ENCODE data around the gene FAM170B.

FAM170B gene

GRCh38 chr10:49169776-49170175 lies 36.0 kb upstream of the FAM170B start:
- no peak for DNase-seq (ENCODE audit: low read depth, low spot score)

GRCh38 chr10:49168831-49169500 lies 35.1 kb upstream of the FAM170B start:
- no peak for DNase-seq (ENCODE audit: low read depth, low spot score)

- DNase-seq (ENCODE audit: low read depth, low spot score): no peak
These were observed 34.3 kb upstream of the FAM170B start for GRCh38 chr10:49168171-49168540.

- no peak for DNase-seq (ENCODE audit: low read depth, low spot score)
These were observed 33.8 kb upstream of the FAM170B start for GRCh38 chr10:49167425-49168170.

- DNase-seq (ENCODE audit: low read depth, low spot score): no peak
These were observed 32.9 kb upstream of the FAM170B start for GRCh38 chr10:49166484-49167400.

- DNase-seq (ENCODE audit: low read depth, low spot score): no peak
These were observed 32.1 kb upstream of the FAM170B start for GRCh38 chr10:49165821-49166483.

- no peak for DNase-seq (ENCODE audit: low read depth, low spot score)
These were observed 31.4 kb upstream of the FAM170B start for GRCh38 chr10:49165259-49165658.

- peak; percentile 40 for DNase-seq (ENCODE audit: low read depth, low spot score)
These were observed 30.9 kb upstream of the FAM170B start for GRCh38 chr10:49164559-49165188.

- DNase-seq (ENCODE audit: low read depth, low spot score): no peak
These were observed 29.9 kb upstream of the FAM170B start for GRCh38 chr10:49163741-49164140.

GRCh38 chr10:49162761-49163310 lies 29.0 kb upstream of the FAM170B start:
- no peak for DNase-seq (ENCODE audit: low read depth, low spot score)

- no peak for DNase-seq (ENCODE audit: low read depth, low spot score)
These were observed 28.2 kb upstream of the FAM170B start for GRCh38 chr10:49162063-49162462.

- DNase-seq (ENCODE audit: low read depth, low spot score): peak; percentile 57
These were observed 27.7 kb upstream of the FAM170B start for GRCh38 chr10:49161411-49161997.

- no peak for DNase-seq (ENCODE audit: low read depth, low spot score)
These were observed 27.0 kb upstream of the FAM170B start for GRCh38 chr10:49160814-49161213.

GRCh38 chr10:49160110-49160509 lies 26.3 kb upstream of the FAM170B start:
- DNase-seq (ENCODE audit: low read depth, low spot score): no peak

- DNase-seq (ENCODE audit: low read depth, low spot score): no peak
These were observed 25.1 kb upstream of the FAM170B start for GRCh38 chr10:49158915-49159314.

GRCh38 chr10:49158404-49158803 lies 24.6 kb upstream of the FAM170B start:
- DNase-seq (ENCODE audit: low read depth, low spot score): no peak

- DNase-seq (ENCODE audit: low read depth, low spot score): no peak
These were observed 23.4 kb upstream of the FAM170B start for GRCh38 chr10:49157229-49157628.

GRCh38 chr10:49154641-49155040 lies 20.8 kb upstream of the FAM170B start:
- no peak for DNase-seq (ENCODE audit: low read depth, low spot score)

- no peak for DNase-seq (ENCODE audit: low read depth, low spot score)
These were observed 20.1 kb upstream of the FAM170B start for GRCh38 chr10:49153971-49154370.

GRCh38 chr10:49153115-49153514 lies 19.3 kb upstream of the FAM170B start:
- DNase-seq (ENCODE audit: low read depth, low spot score): no peak

- no peak for DNase-seq (ENCODE audit: low read depth, low spot score)
These were observed 18.8 kb upstream of the FAM170B start for GRCh38 chr10:49152663-49153062.

Data from iPS DF 19.7 (cell line).